WTC11 (cell line): Measurements from ENCODE around the gene GPC5. TPM values are rescaled to one million over a fixed set of nuclear protein-coding genes. Genes with fewer than 3 reads are reported as not detected.

Experiments used
- ATAC-seq: fragments of 200-7000 bp; cut with Tn5 transposase; 2 replicates; pipeline ENCODE4 v1.10.0; 2021; ENCODE audit warnings: mild to moderate bottlenecking, moderate library complexity
- CTCF ChIA-PET: fragments of 300-600 bp; sonication (Branson Sonifier 250); formaldehyde crosslinking; loops from one replicate; lab custom pipeline; 2021; ENCODE audit warnings: antibody characterized with exemption; lab: Charles Lee
- POLR2A ChIA-PET: fragments of 350-600 bp; sonication (Branson Sonifier 250); formaldehyde crosslinking; loops from one replicate; lab custom pipeline; 2021; ENCODE audit warnings: antibody characterized with exemption; lab: Charles Lee
- DNase-seq: peaks from one replicate; pipeline ENCODE4 v3.0.0; 2021; ENCODE audit warnings: low spot score
- H3K27ac Mint-ChIP-seq: 2 replicates; pipeline ENCODE4 v1.8.0; 2021; ENCODE audit warnings: mixed read lengths
- H3K27me3 Mint-ChIP-seq: 2 replicates; pipeline ENCODE4 v1.8.0; 2021; ENCODE audit warnings: low read depth, mild to moderate bottlenecking, moderate library complexity, mixed read lengths
- H3K36me3 Mint-ChIP-seq: 2 replicates; pipeline ENCODE4 v1.8.0; 2021; ENCODE audit warnings: mixed read lengths
- H3K4me1 Mint-ChIP-seq: 2 replicates; pipeline ENCODE4 v1.8.0; 2022; ENCODE audit warnings: mixed read lengths
- H3K4me3 Mint-ChIP-seq: 2 replicates; pipeline ENCODE4 v1.8.0; 2021; ENCODE audit warnings: mild to moderate bottlenecking, moderate library complexity, mixed read lengths
- H3K9me3 Mint-ChIP-seq: 2 replicates; pipeline ENCODE4 v1.8.0; 2021; ENCODE audit warnings: mixed read lengths
- ATF1 ChIP-seq: sonication (generic); formaldehyde crosslinking; IDR thresholded peaks from 2 replicates; pipeline ENCODE4 v1.8.1; 2023; ENCODE audit warnings: mild to moderate bottlenecking, moderate library complexity, missing genetic modification reagents
- CREM ChIP-seq: sonication (generic); formaldehyde crosslinking; IDR thresholded peaks from 2 replicates; pipeline ENCODE4 v1.8.1; 2022; ENCODE audit warnings: mild to moderate bottlenecking, missing genetic modification reagents, moderate library complexity
- EMX1 ChIP-seq: fragments of 250-450 bp; sonication (Bioruptor Pico); IDR thresholded peaks from 2 replicates; pipeline ENCODE4 v1.8.0; 2021; ENCODE audit warnings: mild to moderate bottlenecking
- ESRRA ChIP-seq: sonication (generic); formaldehyde crosslinking; IDR thresholded peaks from 2 replicates; pipeline ENCODE4 v1.8.1; 2022; ENCODE audit warnings: mild to moderate bottlenecking, missing genetic modification reagents, borderline replicate concordance
- ETV6 ChIP-seq: sonication (generic); formaldehyde crosslinking; IDR thresholded peaks from 2 replicates; pipeline ENCODE4 v1.8.1; 2022; ENCODE audit warnings: mild to moderate bottlenecking, missing genetic modification reagents
- FOXP4 ChIP-seq: sonication (generic); formaldehyde crosslinking; IDR thresholded peaks from 2 replicates; pipeline ENCODE4 v1.8.0; 2022; ENCODE audit warnings: mild to moderate bottlenecking, missing genetic modification reagents
- GTF2I ChIP-seq: fragments of 250-450 bp; sonication (Bioruptor Pico); conservative IDR thresholded peaks from 2 replicates; pipeline ENCODE4 v1.4.0; 2021; ENCODE audit warnings: mild to moderate bottlenecking
- KAT7 ChIP-seq: sonication (generic); formaldehyde crosslinking; IDR thresholded peaks from 2 replicates; pipeline ENCODE4 v1.8.1; 2023; ENCODE audit warnings: missing genetic modification reagents, mild to moderate bottlenecking, borderline replicate concordance
- MXD4 ChIP-seq: fragments of 250-450 bp; sonication (Bioruptor Pico); IDR thresholded peaks from 2 replicates; pipeline ENCODE4 v1.8.0; 2021; ENCODE audit warnings: mild to moderate bottlenecking, moderate library complexity, borderline replicate concordance
- NR1H2 ChIP-seq: sonication (generic); formaldehyde crosslinking; IDR thresholded peaks from 2 replicates; pipeline ENCODE4 v1.9.0; 2021; ENCODE audit warnings: mild to moderate bottlenecking, moderate library complexity, missing genetic modification reagents
- PRDM15 ChIP-seq: sonication (generic); formaldehyde crosslinking; IDR thresholded peaks from 2 replicates; pipeline ENCODE4 v1.8.0; 2022; ENCODE audit warnings: missing genetic modification reagents
- RELA ChIP-seq: sonication (generic); formaldehyde crosslinking; IDR thresholded peaks from 2 replicates; pipeline ENCODE4 v1.8.1; 2022; ENCODE audit warnings: missing genetic modification reagents, mild to moderate bottlenecking, borderline replicate concordance
- SMAD3 ChIP-seq: sonication (generic); formaldehyde crosslinking; IDR thresholded peaks from 2 replicates; pipeline ENCODE4 v1.8.0; 2022; ENCODE audit warnings: missing genetic modification reagents, mild to moderate bottlenecking, borderline replicate concordance
- SMAD4 ChIP-seq: sonication (generic); formaldehyde crosslinking; IDR thresholded peaks from 2 replicates; pipeline ENCODE4 v1.8.0; 2022; ENCODE audit warnings: mild to moderate bottlenecking, missing genetic modification reagents
- SOX15 ChIP-seq: fragments of 250-450 bp; sonication (Bioruptor Pico); IDR thresholded peaks from 2 replicates; pipeline ENCODE4 v1.9.0; 2021; ENCODE audit warnings: mild to moderate bottlenecking
- ZNF121 ChIP-seq: sonication (generic); formaldehyde crosslinking; IDR thresholded peaks from 2 replicates; pipeline ENCODE4 v1.8.0; 2023; ENCODE audit warnings: missing genetic modification reagents
- ZNF232 ChIP-seq: sonication (generic); formaldehyde crosslinking; IDR thresholded peaks from 2 replicates; pipeline ENCODE4 v1.8.0; 2022; ENCODE audit warnings: mild to moderate bottlenecking, missing genetic modification reagents
- ZNF396 ChIP-seq: fragments of 250-450 bp; sonication (Bioruptor Pico); IDR thresholded peaks from 2 replicates; pipeline ENCODE4 v1.8.0; 2021; ENCODE audit warnings: mild to moderate bottlenecking, moderate library complexity, borderline replicate concordance
- ZNF416 ChIP-seq: fragments of 250-450 bp; sonication (Bioruptor Pico); IDR thresholded peaks from 2 replicates; pipeline ENCODE4 v1.9.0; 2021; ENCODE audit warnings: mild to moderate bottlenecking, inconsistent platforms
- ZNF423 ChIP-seq: fragments of 250-450 bp; sonication (Bioruptor Pico); IDR thresholded peaks from 2 replicates; pipeline ENCODE4 v2.1.2; 2022; ENCODE audit warnings: mild to moderate bottlenecking, moderate library complexity
- total RNA-seq: library from RNA; stranded (reverse); gene quantifications from 3 replicates; pipeline ENCODE4 v1.2.3, GENCODE V29; 2021
- TF ChIP-seq, protein P1 (sequence below): sonication (generic); formaldehyde crosslinking; IDR thresholded peaks from 2 replicates; pipeline ENCODE4 v1.8.0; 2022; ENCODE audit warnings: mild to moderate bottlenecking, missing genetic modification reagents
- TF ChIP-seq, protein P2 (sequence below): fragments of 250-450 bp; sonication (Bioruptor Pico); IDR thresholded peaks from 2 replicates; pipeline ENCODE4 v1.9.0; 2021; ENCODE audit warnings: moderate library complexity, mild to moderate bottlenecking, inconsistent platforms, borderline replicate concordance
- TF ChIP-seq, protein P3 (sequence below): sonication (generic); formaldehyde crosslinking; IDR thresholded peaks from 2 replicates; pipeline ENCODE4 v1.8.1; 2023; ENCODE audit warnings: mild to moderate bottlenecking, missing genetic modification reagents, moderate library complexity

GPC5 gene
- total RNA-seq, 1 experiment from 2014 or later = 0.46 TPM

GRCh38 chr13:92830821-92831220, 1432.4 kb downstream of the GPC5 start (continued):
- TF ChIP-seq, protein P1, sequence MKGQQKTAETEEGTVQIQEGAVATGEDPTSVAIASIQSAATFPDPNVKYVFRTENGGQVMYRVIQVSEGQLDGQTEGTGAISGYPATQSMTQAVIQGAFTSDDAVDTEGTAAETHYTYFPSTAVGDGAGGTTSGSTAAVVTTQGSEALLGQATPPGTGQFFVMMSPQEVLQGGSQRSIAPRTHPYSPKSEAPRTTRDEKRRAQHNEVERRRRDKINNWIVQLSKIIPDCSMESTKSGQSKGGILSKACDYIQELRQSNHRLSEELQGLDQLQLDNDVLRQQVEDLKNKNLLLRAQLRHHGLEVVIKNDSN (CRISPR knock-in tag) = no peak
- TF ChIP-seq SMAD4 (no peak), FOXP4 (no peak), ZNF121 (CRISPR knock-in tag) (no peak), SMAD3 (CRISPR knock-in tag) (no peak), CREM (CRISPR knock-in tag) (no peak), EMX1 (CRISPR knock-in tag) (no peak), ZNF423 (CRISPR knock-in tag) (no peak)
- TF ChIP-seq, protein P2, sequence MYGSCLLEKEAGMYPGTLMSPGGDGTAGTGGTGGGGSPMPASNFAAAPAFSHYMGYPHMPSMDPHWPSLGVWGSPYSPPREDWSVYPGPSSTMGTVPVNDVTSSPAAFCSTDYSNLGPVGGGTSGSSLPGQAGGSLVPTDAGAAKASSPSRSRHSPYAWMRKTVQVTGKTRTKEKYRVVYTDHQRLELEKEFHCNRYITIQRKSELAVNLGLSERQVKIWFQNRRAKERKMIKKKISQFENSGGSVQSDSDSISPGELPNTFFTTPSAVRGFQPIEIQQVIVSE (CRISPR knock-in tag) = no peak

- Mint-ChIP-seq H3K27me3 (no peaks in the 10 kb centered on the region; the same call in 1 of the 2 replicates), H3K36me3 (no peaks in the 10 kb centered on the region), H3K27ac (no peak overlapping the region), H3K4me3 (no peak overlapping the region), H3K4me1 (no peaks in the 10 kb centered on the region), H3K9me3 (no peaks in the 10 kb centered on the region)
- CTCF ChIA-PET = no interaction called here
- DNase-seq = no peak
- ATAC-seq = no peak
- POLR2A ChIA-PET = no interaction called here
- TF ChIP-seq ATF1 (CRISPR knock-in tag) = no peak
- no peak for TF ChIP-seq SOX15 (CRISPR knock-in tag)
Measured at GRCh38 chr13:92833071-92833470, 1434.7 kb downstream of the GPC5 start.

DNA sequence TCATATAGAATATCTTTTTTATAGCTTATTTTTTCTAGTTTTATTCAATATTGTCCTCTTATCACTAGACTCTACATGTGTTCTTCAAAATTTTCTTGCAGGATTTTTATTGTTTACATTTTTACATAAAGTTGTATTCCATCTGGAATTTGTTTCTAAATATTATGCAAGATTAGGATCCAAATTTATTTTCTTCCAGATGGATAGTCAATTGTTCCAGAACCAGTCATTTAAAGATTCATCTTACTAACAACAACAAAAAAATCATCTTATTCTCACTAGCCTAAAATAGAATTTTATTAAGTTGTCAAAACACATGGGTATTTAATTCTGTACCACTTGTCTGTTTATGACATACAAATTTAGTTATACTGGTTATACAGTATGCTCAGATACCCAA, 1437.8 kb downstream of the GPC5 start:
- ChIA-PET POLR2A (no interaction called here), CTCF (no interaction called here)
- Mint-ChIP-seq H3K36me3 (no peaks in the 10 kb centered on the region), H3K4me3 (no peak overlapping the region)
- no peak for TF ChIP-seq KAT7 (CRISPR knock-in tag)
- TF ChIP-seq ESRRA (CRISPR knock-in tag) = no peak
- TF ChIP-seq GTF2I (CRISPR knock-in tag) = no peak
- TF ChIP-seq, all 79 proteins: peak for 0
- H3K4me1 Mint-ChIP-seq = no peaks in the 10 kb centered on the region
- DNase-seq (no peak), ATAC-seq (no peak)
- 0 out of 2 replicates have a peak, but pooled peaks cover 5% of the 10 kb centered on the region for H3K9me3 Mint-ChIP-seq
- no peak overlapping the region for H3K27ac Mint-ChIP-seq
- H3K27me3 Mint-ChIP-seq = no peaks in the 10 kb centered on the region; the same call in 1 of the 2 replicates

GRCh38 chr13:92838786-92839185, 1440.4 kb downstream of the GPC5 start:
- CTCF ChIA-PET = no interaction called here
- Mint-ChIP-seq H3K4me3 (no peak overlapping the region), H3K27ac (no peak overlapping the region), H3K9me3 (0 out of 2 replicates have a peak, but pooled peaks cover 5% of the 10 kb centered on the region), H3K36me3 (no peaks in the 10 kb centered on the region), H3K4me1 (no peaks in the 10 kb centered on the region), H3K27me3 (no peaks in the 10 kb centered on the region)
- ATAC-seq (no peak), DNase-seq (no peak)
- TF ChIP-seq ZNF232 (CRISPR knock-in tag) (no peak), PRDM15 (CRISPR knock-in tag) (no peak), GTF2I (CRISPR knock-in tag) (no peak), NR1H2 (CRISPR knock-in tag) (no peak), ZNF416 (CRISPR knock-in tag) (no peak), RELA (no peak), ZNF396 (CRISPR knock-in tag) (no peak), ETV6 (CRISPR knock-in tag) (no peak), MXD4 (CRISPR knock-in tag) (no peak)
- TF ChIP-seq, protein P3, sequence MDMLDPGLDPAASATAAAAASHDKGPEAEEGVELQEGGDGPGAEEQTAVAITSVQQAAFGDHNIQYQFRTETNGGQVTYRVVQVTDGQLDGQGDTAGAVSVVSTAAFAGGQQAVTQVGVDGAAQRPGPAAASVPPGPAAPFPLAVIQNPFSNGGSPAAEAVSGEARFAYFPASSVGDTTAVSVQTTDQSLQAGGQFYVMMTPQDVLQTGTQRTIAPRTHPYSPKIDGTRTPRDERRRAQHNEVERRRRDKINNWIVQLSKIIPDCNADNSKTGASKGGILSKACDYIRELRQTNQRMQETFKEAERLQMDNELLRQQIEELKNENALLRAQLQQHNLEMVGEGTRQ (CRISPR knock-in tag) = no peak
- POLR2A ChIA-PET = no interaction called here
